HG02571 (cell line): ENCODE results near the gene KLHL17.
"Not testable (repeated sequence)": the region's sequence is repeated elsewhere in the genome, so short reads cannot be mapped to it uniquely, and the experiment has no call there.

ENCODE experiments used
- ATAC-seq: cut with Tn5 transposase; IDR thresholded peaks from one replicate; pipeline ENCODE4 v1.9.1; 2021; ENCODE audit warnings: mild to moderate bottlenecking, moderate library complexity; ENCODE audit not compliant: unreplicated experiment

The KLHL17 gene

DNA sequence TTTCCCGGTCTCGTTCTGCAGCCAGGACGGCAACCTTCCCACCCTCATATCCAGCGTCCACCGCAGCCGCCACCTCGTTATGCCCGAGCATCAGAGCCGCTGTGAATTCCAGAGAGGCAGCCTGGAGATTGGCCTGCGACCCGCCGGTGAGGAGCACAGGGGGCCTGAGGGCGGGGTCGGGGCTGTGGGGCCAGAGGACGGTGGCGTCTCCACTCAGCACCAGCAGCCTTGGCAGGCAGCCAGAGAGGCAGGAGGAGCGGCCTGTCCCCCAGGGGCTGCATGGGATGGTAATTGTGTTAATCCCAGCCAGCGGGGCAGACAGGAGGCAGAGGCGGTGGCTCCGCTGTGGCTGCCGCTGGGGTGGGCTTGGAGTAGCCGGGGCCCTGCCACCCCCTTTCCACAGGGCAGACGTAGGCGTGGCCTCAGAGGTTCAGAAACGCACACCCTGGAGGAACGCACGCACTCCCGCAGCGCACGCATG lies 24.6 kb upstream of the KLHL17 start:
- no peak for ATAC-seq

DNA sequence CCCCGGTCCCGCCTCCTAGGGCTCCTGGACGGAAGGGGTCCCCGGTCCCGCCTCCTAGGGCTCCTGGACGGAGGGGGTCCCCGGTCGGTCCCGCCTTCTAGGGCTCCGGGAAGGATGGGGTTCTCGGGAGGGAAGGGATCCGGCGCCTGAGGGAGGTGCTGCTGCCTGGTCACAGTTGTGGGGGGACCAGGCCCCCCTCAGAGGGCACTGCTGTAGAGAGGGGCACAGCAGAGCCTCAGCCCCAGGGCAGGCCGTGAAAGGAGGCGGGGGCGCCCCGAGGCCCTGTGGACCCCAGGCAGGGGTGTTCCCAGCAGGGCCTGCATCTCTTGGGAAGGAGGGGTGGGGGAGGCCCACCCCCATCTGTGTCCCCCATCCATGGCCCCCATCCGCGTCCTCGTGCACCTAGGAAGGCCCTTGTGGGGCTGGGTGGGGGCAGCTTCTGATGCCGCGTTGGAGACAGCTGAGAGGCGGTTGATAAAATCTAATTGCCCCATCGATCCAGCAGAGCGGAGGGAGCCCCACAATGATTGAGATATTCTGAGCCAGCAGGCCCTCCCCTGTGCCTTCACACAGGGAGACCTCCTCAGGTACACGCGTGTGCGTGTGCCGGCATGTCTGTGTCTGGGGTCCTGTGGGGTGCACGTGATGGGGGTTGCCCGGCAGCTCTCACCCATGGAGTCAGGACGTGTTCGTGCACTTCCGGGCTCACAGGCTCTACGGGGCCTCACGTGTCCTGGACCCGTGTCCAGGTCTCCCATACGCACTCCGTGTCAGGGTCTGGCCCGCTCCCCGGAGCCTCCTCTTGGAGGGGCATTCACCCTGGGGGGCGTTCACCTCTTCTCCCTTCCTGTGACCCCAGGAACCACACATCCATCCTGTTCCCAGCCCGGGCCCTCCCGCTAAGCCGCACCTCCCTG lies 23.8 kb upstream of the KLHL17 start:
- ATAC-seq: no peak

DNA sequence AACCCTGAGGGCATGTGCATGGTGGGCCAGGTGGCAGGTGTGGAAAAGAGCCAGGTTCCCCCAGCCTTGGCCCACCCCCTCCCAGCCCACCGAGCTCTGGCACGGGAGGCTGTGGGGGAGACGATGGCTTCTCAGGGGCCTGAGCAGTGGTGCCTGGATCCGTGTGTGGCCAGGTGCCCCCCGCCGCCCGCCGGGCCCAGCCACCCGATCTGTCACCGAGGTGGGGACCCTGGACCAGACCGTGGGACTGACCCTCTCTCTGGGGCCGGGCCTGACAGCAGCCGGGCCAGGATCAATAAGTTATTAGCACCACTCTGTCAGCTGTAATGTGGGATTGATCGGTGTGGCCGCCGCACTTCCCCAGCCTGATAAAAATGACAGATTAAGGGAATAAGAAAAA lies 22.9 kb upstream of the KLHL17 start:
- ATAC-seq: no peak

DNA sequence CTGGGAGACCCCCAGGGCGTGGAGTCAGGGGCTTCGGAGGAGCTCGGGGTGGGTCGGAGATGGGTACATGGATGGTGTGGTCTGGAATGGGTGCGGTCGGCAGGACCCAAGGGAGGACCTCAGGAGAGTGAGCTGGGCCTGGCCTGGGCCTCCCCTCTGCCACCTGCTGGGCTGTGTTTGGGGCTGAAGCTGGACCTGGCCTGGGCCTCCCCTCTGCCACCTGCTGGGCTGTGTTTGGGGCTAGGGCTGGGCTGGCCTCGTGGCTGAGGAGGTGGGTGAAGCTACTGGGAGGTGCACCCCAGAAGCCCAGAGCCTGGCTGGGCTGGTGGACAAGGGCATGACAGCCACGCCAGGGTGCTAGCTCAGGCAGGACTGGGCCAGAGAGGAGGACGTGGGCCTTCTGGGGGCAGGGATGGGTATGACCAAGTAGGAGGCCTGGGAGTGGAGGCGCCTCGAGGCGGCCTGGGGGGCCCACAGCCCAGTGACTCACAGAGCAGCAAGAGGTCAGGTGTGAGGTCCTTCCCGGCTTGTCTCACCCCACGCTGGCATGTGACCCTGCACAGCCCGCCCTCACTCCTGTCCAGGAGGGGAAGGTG lies 22.2 kb upstream of the KLHL17 start:
- ATAC-seq: no peak

DNA sequence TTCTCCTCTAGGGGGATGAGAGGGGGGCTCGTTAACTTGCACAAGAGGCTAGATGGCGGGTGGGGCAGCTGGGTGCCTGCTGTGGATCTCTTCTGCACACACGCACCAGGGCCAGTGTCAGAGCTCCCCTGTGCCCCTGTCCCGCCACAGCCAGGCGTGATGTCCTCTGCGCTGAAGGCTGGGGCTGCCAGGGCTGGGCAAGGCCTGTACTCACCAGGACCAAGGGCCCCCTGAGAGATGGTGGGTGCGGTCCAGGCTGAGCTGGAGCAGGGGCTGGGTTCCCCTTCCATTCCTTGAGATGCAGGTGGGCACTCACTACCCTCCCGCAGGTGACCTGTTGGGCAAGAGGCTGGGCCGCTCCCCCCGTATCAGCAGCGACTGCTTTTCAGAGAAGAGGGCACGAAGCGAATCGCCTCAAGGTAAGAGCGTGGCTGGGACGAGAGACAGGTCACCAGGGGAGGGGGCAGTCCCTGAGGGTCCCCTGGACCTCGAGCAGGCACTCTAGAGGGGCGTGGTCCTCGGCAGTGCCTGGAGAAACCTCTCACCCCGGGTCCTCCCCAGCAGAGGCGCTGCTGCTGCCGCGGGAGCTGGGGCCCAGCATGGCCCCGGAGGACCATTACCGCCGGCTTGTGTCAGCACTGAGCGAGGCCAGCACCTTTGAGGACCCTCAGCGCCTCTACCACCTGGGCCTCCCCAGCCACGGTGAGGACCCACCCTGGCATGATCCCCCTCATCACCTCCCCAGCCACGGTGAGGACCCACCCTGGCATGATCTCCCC lies 21.5 kb upstream of the KLHL17 start:
- no peak for ATAC-seq

DNA sequence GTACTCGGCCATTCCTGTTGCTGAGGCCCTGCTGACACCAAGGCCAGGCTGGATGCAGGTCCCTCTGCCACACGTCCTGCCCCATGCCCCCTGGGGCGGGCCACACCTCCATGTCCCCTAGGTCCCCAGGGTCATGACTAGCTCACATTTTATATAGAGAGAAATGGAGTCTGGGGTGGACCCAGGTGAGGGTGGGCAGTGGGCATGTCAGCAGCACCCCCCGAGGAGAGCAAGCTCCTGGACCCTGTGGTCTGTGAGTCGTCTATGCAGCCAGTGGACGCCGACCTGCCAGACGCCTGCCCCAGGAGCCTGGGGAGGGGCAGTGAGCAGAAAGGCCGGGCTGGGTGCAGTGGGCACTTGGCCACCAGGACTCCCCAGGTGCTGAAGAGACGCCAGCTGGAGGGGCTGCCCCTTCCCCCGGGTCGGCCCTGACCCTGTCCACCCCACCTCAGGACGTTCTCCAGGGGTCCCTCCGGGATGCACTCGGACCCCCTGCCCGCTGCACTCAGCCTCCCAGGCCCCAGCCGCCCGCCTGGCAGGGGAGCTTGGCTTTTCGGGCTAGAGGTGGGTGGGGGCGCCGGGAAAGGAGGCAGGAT lies 20.8 kb upstream of the KLHL17 start:
- ATAC-seq: no peak

DNA sequence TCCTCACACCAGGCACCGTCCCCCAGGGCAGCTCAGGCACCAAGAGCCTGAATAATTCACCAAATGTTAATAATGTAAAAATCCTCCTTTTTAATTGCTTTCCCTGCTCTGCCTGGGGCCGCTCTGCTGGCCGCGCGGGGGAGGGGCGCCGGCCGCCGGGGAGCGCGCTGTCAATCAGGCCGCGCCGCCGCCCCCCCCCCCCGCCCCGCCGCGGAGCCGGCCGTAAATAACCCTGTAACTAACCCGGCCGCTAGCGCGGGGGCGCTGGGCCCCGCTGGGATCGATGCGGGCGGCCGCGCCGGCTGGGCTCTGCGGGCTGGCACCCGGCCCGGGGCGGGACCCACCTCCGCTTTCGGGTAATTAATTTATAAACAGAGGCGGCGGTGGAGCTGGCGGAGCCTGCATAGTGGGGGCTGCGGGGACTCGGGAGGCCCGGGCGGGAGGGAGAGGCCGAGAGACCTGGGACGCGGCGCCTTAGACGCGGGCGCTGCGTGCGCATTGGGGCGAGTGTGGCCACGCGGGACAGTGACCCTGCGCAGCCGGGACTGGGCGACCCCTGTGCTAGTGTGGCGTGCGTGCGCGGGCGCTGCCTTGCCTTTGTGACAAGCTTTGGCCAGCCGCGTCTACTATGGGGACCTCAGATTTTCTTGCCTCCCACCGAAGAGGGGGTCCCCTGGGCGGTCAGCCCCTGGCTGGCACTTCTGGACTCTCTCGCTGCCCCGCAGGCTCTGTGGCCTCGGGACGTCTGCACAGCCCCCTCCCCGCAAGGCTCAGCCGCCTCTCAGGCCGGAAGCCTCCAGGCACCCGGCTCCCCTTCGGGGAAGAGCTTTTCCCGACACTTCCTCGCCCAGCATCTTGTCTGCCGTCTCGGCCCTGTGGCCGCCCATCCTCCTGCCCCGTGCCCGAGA lies 20.0 kb upstream of the KLHL17 start:
- no peak for ATAC-seq

DNA sequence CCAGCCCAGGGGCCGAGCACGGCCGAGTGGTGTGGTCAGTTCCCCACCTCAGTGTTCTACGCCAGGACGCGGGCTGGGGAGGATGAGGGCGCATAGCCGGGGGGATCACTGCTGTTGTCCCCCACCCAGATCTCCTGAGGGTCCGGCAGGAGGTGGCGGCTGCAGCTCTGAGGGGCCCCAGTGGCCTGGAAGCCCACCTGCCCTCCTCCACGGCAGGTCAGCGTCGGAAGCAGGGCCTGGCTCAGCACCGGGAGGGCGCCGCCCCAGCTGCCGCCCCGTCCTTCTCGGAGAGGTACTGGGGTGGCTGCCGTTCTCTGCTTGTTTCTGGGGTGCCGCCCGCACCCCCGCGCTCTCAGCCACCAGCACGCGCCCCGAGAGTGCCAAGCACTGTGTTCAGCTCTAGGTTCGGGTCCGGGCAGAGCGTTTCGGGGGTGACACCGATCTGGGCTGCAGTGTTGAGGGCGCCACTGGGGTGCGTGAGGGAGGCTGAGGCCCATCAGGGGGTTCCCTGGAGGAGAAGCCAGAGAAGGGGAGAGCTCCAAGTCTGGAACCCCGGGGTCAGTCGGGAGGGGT lies 19.3 kb upstream of the KLHL17 start:
- no peak for ATAC-seq

DNA sequence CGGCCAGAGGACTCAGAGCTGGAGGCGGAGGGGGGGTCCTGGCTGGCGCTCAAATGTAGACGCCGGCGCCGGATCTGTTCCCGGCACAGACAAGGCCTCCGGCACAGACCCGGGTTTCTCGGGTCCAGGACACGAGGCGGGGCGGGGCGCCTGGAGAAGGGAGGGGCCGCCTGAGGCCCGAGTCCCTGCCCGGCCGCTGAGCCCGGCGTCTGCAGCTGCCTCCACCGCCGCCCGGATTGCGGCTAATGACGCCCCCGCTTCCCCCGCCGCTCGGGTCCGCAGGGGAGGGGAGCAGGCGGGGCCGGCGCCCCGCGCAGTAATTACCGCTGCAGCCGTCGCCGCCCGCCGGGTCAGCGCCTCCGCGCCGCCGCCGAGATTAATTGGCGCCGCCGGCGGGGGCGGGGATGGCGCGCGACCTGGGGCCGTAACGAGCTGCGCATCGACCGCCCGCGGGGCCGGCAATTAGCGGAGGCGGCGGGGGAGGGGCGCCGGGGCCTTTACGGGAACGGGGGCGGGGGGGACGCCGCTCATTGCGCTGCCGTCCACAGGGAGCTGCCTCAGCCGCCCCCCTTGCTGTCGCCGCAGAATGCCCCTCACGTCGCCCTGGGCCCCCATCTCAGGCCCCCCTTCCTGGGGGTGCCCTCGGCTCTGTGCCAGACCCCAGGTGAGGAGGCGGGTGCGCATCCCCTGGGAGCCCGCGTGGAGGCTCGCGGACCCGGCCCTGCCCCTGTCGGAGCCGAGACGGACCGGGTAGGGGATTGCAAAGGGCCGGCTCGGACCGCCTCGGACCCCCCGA lies 18.6 kb upstream of the KLHL17 start:
- no peak for ATAC-seq

DNA sequence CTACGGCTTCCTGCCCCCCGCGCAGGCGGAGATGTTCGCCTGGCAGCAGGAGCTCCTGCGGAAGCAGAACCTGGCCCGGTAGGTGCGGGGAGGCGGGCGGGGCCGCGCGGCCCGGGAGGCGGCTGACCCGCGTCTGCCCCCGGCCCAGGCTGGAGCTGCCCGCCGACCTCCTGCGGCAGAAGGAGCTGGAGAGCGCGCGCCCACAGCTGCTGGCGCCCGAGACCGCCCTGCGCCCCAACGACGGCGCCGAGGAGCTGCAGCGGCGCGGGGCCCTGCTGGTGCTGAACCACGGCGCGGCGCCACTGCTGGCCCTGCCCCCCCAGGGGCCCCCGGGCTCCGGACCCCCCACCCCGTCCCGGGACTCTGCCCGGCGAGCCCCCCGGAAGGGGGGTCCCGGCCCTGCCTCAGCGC lies 18.0 kb upstream of the KLHL17 start:
- ATAC-seq: no peak

DNA sequence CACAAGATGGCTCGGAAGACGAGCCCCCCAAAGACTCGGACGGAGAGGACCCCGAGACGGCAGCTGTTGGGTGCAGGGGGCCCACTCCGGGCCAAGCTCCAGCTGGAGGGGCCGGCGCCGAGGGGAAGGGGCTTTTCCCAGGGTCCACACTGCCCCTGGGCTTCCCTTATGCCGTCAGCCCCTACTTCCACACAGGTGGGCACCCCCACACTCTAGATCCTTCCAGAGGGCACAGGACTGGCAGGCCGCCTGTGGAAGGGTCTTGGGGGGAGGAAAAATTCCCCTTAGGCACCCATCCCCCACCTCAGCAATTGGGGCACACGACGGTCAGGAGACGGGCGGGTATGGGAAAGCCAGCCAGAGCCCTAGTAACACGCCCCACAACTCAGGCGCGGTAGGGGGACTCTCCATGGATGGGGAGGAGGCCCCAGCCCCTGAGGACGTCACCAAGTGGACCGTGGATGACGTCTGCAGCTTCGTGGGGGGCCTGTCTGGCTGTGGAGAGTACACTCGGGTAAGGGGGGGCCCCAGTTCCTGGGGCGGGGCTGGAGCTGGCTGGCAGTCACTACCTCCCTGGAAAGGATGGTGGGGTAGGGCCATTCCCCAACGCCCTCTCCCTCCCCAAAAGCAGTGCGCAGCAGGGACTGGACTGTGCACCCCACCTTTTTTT lies 17.4 kb upstream of the KLHL17 start:
- no peak for ATAC-seq

DNA sequence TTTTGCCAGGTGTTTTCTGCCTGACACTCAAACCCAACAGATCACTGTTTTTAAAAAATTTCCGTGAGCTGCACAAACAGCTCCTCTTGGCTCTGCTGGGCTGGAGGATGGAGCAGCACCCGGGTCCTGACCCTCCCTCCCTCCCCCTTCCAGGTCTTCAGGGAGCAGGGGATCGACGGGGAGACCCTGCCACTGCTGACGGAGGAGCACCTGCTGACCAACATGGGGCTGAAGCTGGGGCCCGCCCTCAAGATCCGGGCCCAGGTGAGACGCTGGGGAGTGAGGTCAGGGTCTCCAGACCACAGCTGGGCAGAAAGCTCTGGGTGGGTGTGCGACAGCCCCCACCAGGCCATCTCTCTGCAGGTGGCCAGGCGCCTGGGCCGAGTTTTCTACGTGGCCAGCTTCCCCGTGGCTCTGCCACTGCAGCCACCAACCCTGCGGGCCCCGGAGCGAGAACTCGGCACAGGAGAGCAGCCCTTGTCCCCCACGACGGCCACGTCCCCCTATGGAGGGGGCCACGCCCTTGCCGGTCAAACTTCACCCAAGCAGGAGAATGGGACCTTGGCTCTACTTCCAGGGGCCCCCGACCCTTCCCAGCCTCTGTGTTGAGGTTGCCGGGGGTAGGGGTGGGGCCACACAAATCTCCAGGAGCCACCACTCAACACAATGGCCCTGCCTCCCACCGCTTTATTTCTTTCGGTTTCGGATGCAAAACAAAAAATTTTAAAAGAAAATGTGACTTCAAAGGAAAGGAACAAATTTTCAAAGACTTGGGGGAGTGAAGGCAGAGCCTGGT lies 16.6 kb upstream of the KLHL17 start:
- ATAC-seq: no peak

DNA sequence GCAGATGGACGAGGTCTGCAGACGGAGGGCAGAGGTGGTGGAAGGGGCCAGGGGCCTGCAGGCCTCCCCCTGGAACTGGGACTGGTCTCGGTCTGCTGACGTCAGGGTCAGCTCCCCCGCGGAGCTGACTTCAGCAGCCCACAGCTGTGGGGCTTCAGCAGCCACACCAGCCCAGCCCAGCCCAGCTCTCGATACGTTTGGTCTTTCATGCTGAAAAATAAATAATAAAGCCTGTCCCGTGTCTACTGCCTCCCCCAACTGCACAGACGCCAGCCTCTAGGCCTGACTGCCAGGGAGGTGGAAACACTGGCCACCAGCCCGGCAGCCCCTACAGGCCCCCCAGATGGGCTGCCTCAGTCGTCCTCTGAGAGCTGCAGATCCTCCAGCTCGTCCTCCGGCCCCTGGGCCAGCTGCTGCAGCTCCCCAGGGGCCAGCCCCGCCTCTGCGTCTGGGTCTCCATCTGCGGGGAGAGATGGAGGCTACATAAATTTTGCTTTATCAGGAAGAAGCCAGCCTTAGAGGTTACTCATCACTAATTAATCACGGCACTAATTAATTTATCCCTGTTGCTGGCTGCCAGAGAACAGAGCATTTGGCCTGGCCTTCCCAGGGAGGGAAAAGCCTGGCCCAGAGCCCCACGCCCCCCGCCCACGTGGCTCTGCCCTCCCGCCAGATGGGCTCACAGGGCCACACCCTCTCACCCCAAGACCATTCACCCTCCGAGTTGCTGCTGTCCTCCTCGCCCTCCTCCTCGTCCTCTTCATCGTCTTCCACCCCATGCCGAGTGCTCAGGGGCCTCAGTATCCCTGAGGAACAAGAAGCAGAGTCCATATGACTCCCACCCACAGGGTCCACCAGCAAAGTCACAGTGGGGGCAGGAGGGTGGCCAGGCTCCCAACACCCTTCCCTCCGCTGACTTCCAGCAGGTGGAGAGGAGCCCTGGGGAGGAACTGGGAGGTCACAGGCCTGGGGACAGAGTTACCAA lies 15.8 kb upstream of the KLHL17 start:
- ATAC-seq: no peak

DNA sequence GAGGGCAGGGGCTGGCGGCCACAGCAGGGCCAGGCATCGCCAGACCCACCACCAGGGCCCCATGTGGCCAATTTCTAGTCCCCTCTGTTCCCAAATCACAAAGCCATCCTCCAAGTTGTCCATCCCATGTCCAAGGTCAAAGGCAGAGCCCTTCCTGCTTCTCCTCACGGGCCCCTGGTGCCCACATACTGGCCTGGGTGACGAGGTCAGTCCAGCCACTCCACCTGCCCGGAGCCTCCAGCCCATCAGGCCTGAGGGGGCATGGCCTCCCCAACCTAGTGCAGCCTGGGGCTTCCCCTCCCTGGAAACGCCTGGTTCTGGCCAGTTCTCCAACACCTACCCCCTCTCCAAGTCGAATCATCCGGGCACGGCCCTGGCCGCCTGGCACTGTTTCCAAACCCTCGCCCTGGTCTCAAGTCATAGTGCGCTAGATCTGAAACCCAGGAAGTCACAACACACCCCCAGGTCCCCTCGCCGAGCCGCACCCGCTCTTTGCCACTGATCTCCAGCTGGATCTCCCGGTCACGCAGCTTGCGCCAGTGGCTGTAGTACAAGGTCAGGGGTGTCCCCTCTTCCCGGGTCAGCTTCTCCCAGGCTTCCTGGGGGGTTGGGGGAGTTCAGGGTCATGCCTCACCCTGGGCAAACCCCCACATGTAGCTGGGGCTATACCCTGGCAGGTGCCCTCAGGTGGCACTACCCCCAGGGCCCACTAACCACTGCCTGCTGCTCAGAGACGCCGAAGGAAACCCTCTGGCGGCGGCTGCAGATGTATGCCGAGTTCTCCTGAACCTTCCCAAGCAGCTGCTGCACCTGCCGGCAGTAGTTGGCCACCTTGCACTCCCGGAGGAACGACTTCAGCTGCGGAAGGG lies 14.5 kb upstream of the KLHL17 start:
- ATAC-seq: no peak

DNA sequence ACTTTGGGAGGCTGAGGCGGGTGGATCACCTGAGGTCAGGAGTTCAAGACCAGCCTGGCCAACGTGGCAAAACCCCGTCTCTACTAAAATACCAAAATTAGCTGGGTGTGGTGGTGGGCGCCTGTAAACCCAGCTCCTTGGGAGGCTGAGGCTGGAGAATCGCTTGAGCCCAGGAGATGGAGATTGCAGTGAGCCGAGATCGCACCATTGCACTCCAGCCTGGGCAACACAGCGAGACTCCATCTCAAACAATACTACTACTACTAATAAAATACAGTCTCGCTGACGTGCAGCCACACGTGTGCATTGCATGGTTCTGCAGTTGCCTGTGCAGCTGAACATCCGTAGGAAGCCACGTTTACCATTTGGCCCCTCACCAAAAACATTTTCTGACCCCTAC lies 13.6 kb upstream of the KLHL17 start:
- ATAC-seq: not testable (repeated sequence)

DNA sequence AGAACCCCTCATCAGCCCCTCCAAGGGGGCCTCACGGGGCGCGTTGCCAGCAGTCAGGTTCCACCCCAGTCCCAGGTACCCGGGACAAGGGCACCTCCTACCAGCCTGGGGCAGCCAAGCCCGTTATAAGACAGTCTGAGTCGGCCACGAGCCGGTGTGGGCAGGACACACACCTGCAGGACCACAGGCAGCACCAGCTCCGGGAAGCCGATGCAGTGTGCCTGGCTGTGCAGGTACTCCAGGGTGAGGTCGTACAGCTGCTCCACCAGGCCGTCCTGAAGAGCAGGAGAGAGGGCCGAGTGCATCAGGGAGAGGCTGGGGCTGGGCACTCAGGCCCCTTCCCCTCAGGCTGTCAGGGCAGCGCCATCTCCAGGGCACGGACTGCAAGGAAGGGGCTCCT lies 12.4 kb upstream of the KLHL17 start:
- ATAC-seq: no peak
